ENCODE measurements around the gene FAM210A. TPM values are rescaled to one million over a fixed set of nuclear protein-coding genes. Genes with fewer than 3 reads are reported as not detected.

The FAM210A gene
- total and polyA plus RNA-seq, 7 donors: 11.4 to 45.8 (median 28.8) TPM

DNA sequence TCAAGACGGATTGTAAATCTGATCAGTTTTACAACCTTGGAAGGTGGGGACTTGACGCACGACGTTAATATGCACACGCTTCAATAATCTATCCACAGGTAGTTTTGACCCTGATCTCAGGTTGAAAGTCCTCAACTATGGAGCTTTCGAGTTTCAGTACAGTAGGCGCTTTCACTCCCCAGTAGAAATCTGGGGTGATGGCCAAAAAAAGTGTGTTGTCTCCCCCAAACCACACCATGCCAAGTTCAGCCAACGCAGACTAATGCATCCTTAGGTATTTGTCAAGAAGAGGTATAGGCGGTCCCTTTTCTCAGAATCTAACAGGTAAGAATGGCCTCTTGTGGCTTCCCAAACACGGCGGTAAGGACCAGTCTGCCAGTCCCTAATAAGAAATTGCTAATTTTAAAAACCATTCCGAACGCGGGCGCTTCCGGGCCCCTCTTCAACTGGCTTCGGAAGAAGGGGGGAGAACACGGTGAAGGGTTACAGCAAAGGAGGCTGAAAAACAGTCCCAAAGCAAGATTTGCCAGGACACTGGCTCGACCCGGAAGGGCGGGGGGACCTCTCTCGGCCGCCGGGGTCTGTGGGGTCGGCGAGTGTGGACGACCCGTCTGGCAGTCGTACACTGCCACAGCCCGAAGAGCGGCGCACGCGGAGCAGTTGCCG lies 659 bp downstream of the FAM210A start:
- intact Hi-C loops (cut with DNase I): loop anchor here (5.0 to 10.0 kb wide), 2 partner anchors 168 to 171 kb away; no protein-coding TSS in a partner anchor
- 4 to 6% (median 4%) methylated on average over 34 to 35 of the region's 35 CpGs for WGBS, 3 donors
- ATAC-seq: no peak

DNA sequence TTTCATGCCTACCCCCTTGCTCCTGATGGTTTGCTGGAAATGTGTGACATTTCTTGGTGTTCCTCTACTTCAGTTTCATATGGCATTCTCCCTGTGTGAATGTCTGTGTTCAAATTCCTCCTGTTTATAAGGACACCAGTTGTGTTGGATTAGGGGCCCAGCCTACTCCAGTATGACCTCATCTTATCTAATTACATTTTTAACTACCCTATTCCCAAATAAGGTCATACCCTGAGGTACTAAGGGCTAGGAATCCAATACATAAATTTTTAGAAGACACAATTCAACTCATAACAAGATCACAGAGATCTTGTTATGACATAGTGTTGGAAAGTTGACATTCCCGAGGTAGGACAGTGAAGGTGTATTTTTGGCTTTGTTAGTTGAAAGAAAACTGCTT lies 5.5 kb downstream of the FAM210A start:
- peaks cover 4% of the 10 kb centered on the region for H3K4me1 ChIP-seq
- no peak for DNase-seq
- no peaks in the 10 kb centered on the region for H3K9me3 ChIP-seq
- no peaks in the 10 kb centered on the region for H3K36me3 ChIP-seq (ENCODE audit: insufficient read depth in 1 of 2, low read depth in 1 of 2)
- intact Hi-C loops (cut with DNase I): loop anchor here in 1 of 2 donors (10.0 kb wide), 1 partner anchor 166 kb away; no protein-coding TSS in a partner anchor
- H3K27ac ChIP-seq: no peak overlapping the region
- H3K4me3 ChIP-seq: no peak overlapping the region
- TF ChIP-seq, protein P1, sequence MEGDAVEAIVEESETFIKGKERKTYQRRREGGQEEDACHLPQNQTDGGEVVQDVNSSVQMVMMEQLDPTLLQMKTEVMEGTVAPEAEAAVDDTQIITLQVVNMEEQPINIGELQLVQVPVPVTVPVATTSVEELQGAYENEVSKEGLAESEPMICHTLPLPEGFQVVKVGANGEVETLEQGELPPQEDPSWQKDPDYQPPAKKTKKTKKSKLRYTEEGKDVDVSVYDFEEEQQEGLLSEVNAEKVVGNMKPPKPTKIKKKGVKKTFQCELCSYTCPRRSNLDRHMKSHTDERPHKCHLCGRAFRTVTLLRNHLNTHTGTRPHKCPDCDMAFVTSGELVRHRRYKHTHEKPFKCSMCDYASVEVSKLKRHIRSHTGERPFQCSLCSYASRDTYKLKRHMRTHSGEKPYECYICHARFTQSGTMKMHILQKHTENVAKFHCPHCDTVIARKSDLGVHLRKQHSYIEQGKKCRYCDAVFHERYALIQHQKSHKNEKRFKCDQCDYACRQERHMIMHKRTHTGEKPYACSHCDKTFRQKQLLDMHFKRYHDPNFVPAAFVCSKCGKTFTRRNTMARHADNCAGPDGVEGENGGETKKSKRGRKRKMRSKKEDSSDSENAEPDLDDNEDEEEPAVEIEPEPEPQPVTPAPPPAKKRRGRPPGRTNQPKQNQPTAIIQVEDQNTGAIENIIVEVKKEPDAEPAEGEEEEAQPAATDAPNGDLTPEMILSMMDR (IDR thresholded peaks at IDR 0.05): no peak
- no peak for ATAC-seq
- H3K27me3 ChIP-seq (ENCODE audit: insufficient read depth in 3 of 3, low read length in 2 of 3): no peaks in the 10 kb centered on the region
- WGBS, 3 donors: 80 to 93% (median 82%) methylated on average over 1 of the region's 1 CpG

More for the DNA sequence above, 659 bp downstream of the FAM210A start:
- no peaks in the 10 kb centered on the region for H3K36me3 ChIP-seq (ENCODE audit: insufficient read depth in 1 of 2, low read depth in 1 of 2)
- H3K27me3 ChIP-seq (ENCODE audit: insufficient read depth in 3 of 3, low read length in 2 of 3): no peaks in the 10 kb centered on the region
- peak overlapping the region; percentile 98 for H3K4me3 ChIP-seq
- H3K9me3 ChIP-seq: no peaks in the 10 kb centered on the region
- H3K4me1 ChIP-seq: peaks cover 20% of the 10 kb centered on the region
- DNase-seq: no peak
- peak overlapping the region; percentile 100 for H3K27ac ChIP-seq
- TF ChIP-seq, protein P1 (IDR thresholded peaks at IDR 0.05): no peak

DNA sequence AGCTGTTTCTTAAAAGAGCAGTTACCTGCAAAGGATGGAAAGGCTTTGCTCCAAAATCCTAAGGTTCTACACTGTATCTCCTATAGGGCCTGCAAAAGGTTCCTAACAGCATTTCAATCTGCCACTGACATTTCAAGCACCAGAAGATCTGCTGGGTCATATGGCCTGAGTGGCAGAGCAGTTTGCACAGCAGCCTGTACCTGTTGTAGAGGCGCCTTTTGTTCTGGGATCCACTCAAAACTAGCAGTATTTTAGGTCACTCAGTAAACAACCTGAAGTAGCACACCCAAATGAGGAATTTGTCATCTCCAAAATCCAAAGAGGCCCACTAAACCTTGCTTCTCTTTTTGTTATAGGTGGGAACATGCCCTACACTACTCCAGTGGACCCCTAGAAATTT lies 6.2 kb downstream of the FAM210A start:
- WGBS, 3 donors: 93 to 96% (median 95%) methylated on average over 1 of the region's 1 CpG
- TF ChIP-seq, protein P1 (IDR thresholded peaks at IDR 0.05): no peak
- Histone ChIP-seq H3K27ac (no peak overlapping the region), H3K4me3 (no peak overlapping the region), H3K27me3 (ENCODE audit: insufficient read depth in 3 of 3, low read length in 2 of 3) (no peaks in the 10 kb centered on the region), H3K9me3 (no peaks in the 10 kb centered on the region), H3K4me1 (peaks cover 2% of the 10 kb centered on the region), H3K36me3 (ENCODE audit: insufficient read depth in 1 of 2, low read depth in 1 of 2) (no peaks in the 10 kb centered on the region)
- intact Hi-C loops (cut with DNase I): loop anchor here in 1 of 2 donors (10.0 kb wide), 1 partner anchor 165 kb away; no protein-coding TSS in a partner anchor
- DNase-seq: no peak
- ATAC-seq: no peak

DNA sequence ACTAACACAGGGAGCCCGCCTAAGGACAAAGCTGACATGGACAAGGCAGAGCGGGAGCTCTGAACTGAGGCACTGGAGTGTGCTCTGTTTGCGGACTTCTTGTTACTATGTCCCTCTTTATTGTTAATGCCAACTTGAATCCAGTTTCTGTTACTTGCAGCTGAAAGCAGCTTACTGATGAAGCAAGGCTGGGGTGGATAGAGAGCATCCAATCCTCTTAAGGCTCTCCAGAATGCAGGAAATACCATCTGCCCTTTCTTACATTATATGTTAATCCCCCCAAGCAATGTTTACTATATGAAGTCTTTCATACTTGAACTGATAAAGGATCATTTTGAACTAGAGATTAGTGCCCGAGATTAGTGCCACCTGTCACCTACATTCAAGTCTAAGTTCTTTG lies 9.4 kb downstream of the FAM210A start:
- no peak overlapping the region for H3K4me3 ChIP-seq
- H3K27ac ChIP-seq: no peak overlapping the region
- no peaks in the 10 kb centered on the region for H3K36me3 ChIP-seq (ENCODE audit: insufficient read depth in 1 of 2, low read depth in 1 of 2)
- DNase-seq (no peak), ATAC-seq (no peak)
- intact Hi-C loops (cut with DNase I): no loop called here
- H3K27me3 ChIP-seq (ENCODE audit: insufficient read depth in 3 of 3, low read length in 2 of 3): no peaks in the 10 kb centered on the region
- WGBS, 3 donors: 91 to 93% (median 91%) methylated on average over 4 of the region's 4 CpGs
- no peaks in the 10 kb centered on the region for H3K9me3 ChIP-seq
- TF ChIP-seq, protein P1 (IDR thresholded peaks at IDR 0.05): no peak
- peaks cover 9% of the 10 kb centered on the region for H3K4me1 ChIP-seq
